ENCODE results near the gene FER.

- no peak for TF ChIP-seq CTCF (IDR thresholded peaks at IDR 0.05)
- no peak for TF ChIP-seq POLR2A (IDR thresholded peaks at IDR 0.05)
Observed at GRCh38 chr5:108919591-108920326, 172.1 kb downstream of the FER start.
